Keratinocyte (primary cell): ENCODE measurements around the gene ATP8A2.

ENCODE experiments used
- CTCF ChIP-seq, 3 experiments: IDR thresholded peaks in 1 of 3; conservative IDR thresholded peaks in 1 of 3; optimal IDR thresholded peaks in 1 of 3; 2 replicates in 2 of 3; 3 replicates in 1 of 3; pipeline versions ENCODE3 to v1.5.1; 2011; ENCODE audit warnings: low read length in 3 of 3, mild to moderate bottlenecking in 3 of 3, moderate library complexity in 2 of 3, control low read depth in 1 of 3, inconsistent platforms in 1 of 3; ENCODE audit not compliant: insufficient read depth in 2 of 3; ENCODE audit errors: extremely low read depth in 1 of 3
- EZH2 ChIP-seq: IDR thresholded peaks from one replicate; pipeline ENCODE4 v1.6.1; 2012; ENCODE audit warnings: inconsistent platforms, mild to moderate bottlenecking, low read length, moderate library complexity

GRCh38 chr13:25391932-25392331, 20.2 kb downstream of the ATP8A2 start:
- no peak for TF ChIP-seq CTCF (optimal IDR thresholded peaks at IDR 0.05 in 1 of 3, IDR thresholded peaks at IDR 0.05 in 1 of 3, conservative IDR thresholded peaks at IDR 0.05 in 1 of 3; ENCODE audit: extremely low read depth in 1 of 3, insufficient read depth in 2 of 3, low read length in 3 of 3)
- TF ChIP-seq EZH2: no peak
